Neural progenitor cell (in vitro differentiated cells): ENCODE results near the gene CRYGN. TPM values are rescaled to one million over a fixed set of nuclear protein-coding genes. Genes with fewer than 3 reads are reported as not detected.
A peak's percentile ranks its signal among the peaks of the same experiment; 100 is the strongest.

Experiments
- DNase-seq: peaks from one replicate; pipeline ENCODE4 v3.0.0-alpha.2; 2016; ENCODE audit warnings: low spot score
- H2AFZ ChIP-seq: fragments of 200-600 bp; sonication (generic); replicated peaks from 2 replicates; pipeline ENCODE4 v1.6.1; 2016; ENCODE audit warnings: antibody characterized with exemption
- H3F3A ChIP-seq: fragments of 200-600 bp; sonication (generic); 2 replicates; pipeline ENCODE4 v1.6.1; 2016; ENCODE audit warnings: antibody characterized with exemption, low read depth
- H3K27ac ChIP-seq: fragments of 200-600 bp; sonication (generic); 2 replicates; pipeline ENCODE4 v1.5.1; 2016; ENCODE audit warnings: mild to moderate bottlenecking
- H3K27me3 ChIP-seq: fragments of 200-600 bp; sonication (generic); 2 replicates; pipeline ENCODE4 v1.6.1; 2016; ENCODE audit warnings: mild to moderate bottlenecking, moderate library complexity
- H3K36me3 ChIP-seq: fragments of 200-600 bp; sonication (generic); 2 replicates; pipeline ENCODE4 v1.5.1; 2016
- H3K4me1 ChIP-seq: fragments of 200-600 bp; sonication (generic); 2 replicates; pipeline ENCODE4 v1.6.1; 2016; ENCODE audit warnings: mixed run types
- H3K4me2 ChIP-seq: fragments of 200-600 bp; sonication (generic); 2 replicates; pipeline ENCODE4 v1.6.1; 2016
- H3K4me3 ChIP-seq: fragments of 200-600 bp; sonication (generic); 2 replicates; pipeline ENCODE4 v1.5.1; 2016
- H3K79me2 ChIP-seq: fragments of 200-600 bp; sonication (generic); 2 replicates; pipeline ENCODE4 v1.6.1; 2016; ENCODE audit warnings: low read depth
- H3K9ac ChIP-seq: fragments of 200-600 bp; sonication (generic); 2 replicates; pipeline ENCODE4 v1.6.1; 2016
- H3K9me3 ChIP-seq: fragments of 200-600 bp; sonication (generic); 2 replicates; pipeline ENCODE4 v1.5.1; 2016; ENCODE audit warnings: low read depth
- H4K20me1 ChIP-seq: fragments of 200-600 bp; sonication (generic); 2 replicates; pipeline ENCODE4 v1.6.1; 2016; ENCODE audit warnings: low read depth
- H3K27ac Mint-ChIP-seq: 3 replicates; pipeline ENCODE4 v1.8.0; 2021; ENCODE audit warnings: mixed read lengths
- H3K27me3 Mint-ChIP-seq: 2 replicates; pipeline ENCODE4 v1.8.0; 2022; ENCODE audit warnings: low read depth, mild to moderate bottlenecking, inconsistent platforms, moderate library complexity, mixed read lengths; ENCODE audit not compliant: insufficient read depth
- H3K36me3 Mint-ChIP-seq: 3 replicates; pipeline ENCODE4 v1.8.0; 2021; ENCODE audit warnings: mixed read lengths
- H3K4me1 Mint-ChIP-seq: 3 replicates; pipeline ENCODE4 v1.8.0; 2021; ENCODE audit warnings: mixed read lengths
- H3K4me3 Mint-ChIP-seq: 3 replicates; pipeline ENCODE4 v1.8.0; 2021; ENCODE audit warnings: mild to moderate bottlenecking, moderate library complexity, mixed read lengths
- H3K9me3 Mint-ChIP-seq: 3 replicates; pipeline ENCODE4 v1.8.0; 2020; ENCODE audit warnings: mixed read lengths
- CTCF ChIP-seq: fragments of 200-600 bp; sonication (generic); IDR thresholded peaks from 2 replicates; pipeline ENCODE4 v1.5.1; 2017; ENCODE audit warnings: antibody characterized with exemption, mild to moderate bottlenecking
- EZH2 ChIP-seq: fragments of 200-600 bp; sonication (generic); IDR thresholded peaks from 2 replicates; pipeline ENCODE4 v1.6.1; 2017; ENCODE audit warnings: antibody characterized with exemption, mild to moderate bottlenecking, moderate library complexity
- EZH2phosphoT487 ChIP-seq: fragments of 200-600 bp; sonication (generic); IDR thresholded peaks from 2 replicates; pipeline ENCODE4 v1.6.1; 2017; ENCODE audit warnings: antibody characterized with exemption
- total RNA-seq: library from RNA; depleted of rRNA; stranded (reverse); fragments of >200 nt; gene quantifications from 2 replicates; pipeline ENCODE4 v1.2.3, GENCODE V29; 2015; ENCODE audit warnings: low replicate concordance

Gene CRYGN
- total RNA-seq, 1 donor from 2014 or later: not detected

GRCh38 chr7:151402029-151402835 lies 37.7 kb downstream of the CRYGN start:
- H3K4me3 Mint-ChIP-seq: no peak overlapping the region

GRCh38 chr7:151400626-151401315 lies 39.2 kb downstream of the CRYGN start:
- peak overlapping the region; percentile 51 for H3K27ac Mint-ChIP-seq
- peaks cover 21% of the 10 kb centered on the region for H3K4me1 ChIP-seq
- H3K4me2 ChIP-seq: no peak overlapping the region
- H3K27me3 ChIP-seq: no peaks in the 10 kb centered on the region
- H2AFZ ChIP-seq: no peak overlapping the region
- H3K4me1 Mint-ChIP-seq: peaks cover 20% of the 10 kb centered on the region
- peaks cover 9% of the 10 kb centered on the region for H3K27me3 Mint-ChIP-seq
- no peaks in the 10 kb centered on the region for H3K9me3 Mint-ChIP-seq
- H3K9me3 ChIP-seq: no peaks in the 10 kb centered on the region
- H3K27ac ChIP-seq: no peak overlapping the region
- H3K9ac ChIP-seq: no peak overlapping the region
- peaks cover 6% of the 10 kb centered on the region for H3K36me3 Mint-ChIP-seq
- peak; percentile 45 for DNase-seq
- H3K4me3 Mint-ChIP-seq: no peak overlapping the region
- H3K36me3 ChIP-seq: no peaks in the 10 kb centered on the region
- H3F3A ChIP-seq: peaks cover 15% of the 10 kb centered on the region
- H3K4me3 ChIP-seq: no peak overlapping the region
- H3K79me2 ChIP-seq: no peaks in the 10 kb centered on the region
- no peak for TF ChIP-seq EZH2phosphoT487
- no peak for TF ChIP-seq EZH2
- TF ChIP-seq CTCF: no peak
- peaks cover 9% of the 10 kb centered on the region for H4K20me1 ChIP-seq

More at GRCh38 chr7:151402029-151402835, 37.7 kb downstream of the CRYGN start:
- Mint-ChIP-seq H3K4me1 (peaks cover 20% of the 10 kb centered on the region), H3K36me3 (peaks cover 9% of the 10 kb centered on the region), H3K9me3 (no peaks in the 10 kb centered on the region), H3K27me3 (peaks cover 12% of the 10 kb centered on the region), H3K27ac (no peak overlapping the region)
- Histone ChIP-seq H3K4me3 (no peak overlapping the region), H3K27me3 (no peaks in the 10 kb centered on the region), H3K79me2 (no peaks in the 10 kb centered on the region), H3K4me1 (peaks cover 21% of the 10 kb centered on the region), H2AFZ (no peak overlapping the region), H3K36me3 (no peaks in the 10 kb centered on the region), H3F3A (peaks cover 15% of the 10 kb centered on the region), H3K4me2 (no peak overlapping the region), H3K27ac (no peak overlapping the region), H4K20me1 (peaks cover 9% of the 10 kb centered on the region), H3K9ac (no peak overlapping the region), H3K9me3 (no peaks in the 10 kb centered on the region)
- no peak for DNase-seq
- TF ChIP-seq EZH2: no peak
- TF ChIP-seq EZH2phosphoT487: no peak
- no peak for TF ChIP-seq CTCF

GRCh38 chr7:151399906-151400305 lies 40.0 kb downstream of the CRYGN start:
- H3K27ac Mint-ChIP-seq: no peak overlapping the region
- DNase-seq: no peak
- no peak for TF ChIP-seq CTCF
- TF ChIP-seq EZH2phosphoT487: no peak
- TF ChIP-seq EZH2: no peak

More at GRCh38 chr7:151399906-151400305, 40.0 kb downstream of the CRYGN start:
- H3K9me3 ChIP-seq: no peaks in the 10 kb centered on the region
- H3K4me3 Mint-ChIP-seq: peak overlapping the region; percentile 33
- H3K36me3 ChIP-seq: no peaks in the 10 kb centered on the region
- no peak overlapping the region for H3K4me3 ChIP-seq
- no peak overlapping the region for H3K4me2 ChIP-seq
- peaks cover 15% of the 10 kb centered on the region for H3F3A ChIP-seq
- H3K4me1 ChIP-seq: peaks cover 26% of the 10 kb centered on the region
- no peak overlapping the region for H2AFZ ChIP-seq
- H3K79me2 ChIP-seq: no peaks in the 10 kb centered on the region
- H3K27me3 ChIP-seq: no peaks in the 10 kb centered on the region
- H3K4me1 Mint-ChIP-seq: peaks cover 26% of the 10 kb centered on the region
- H3K36me3 Mint-ChIP-seq: peaks cover 4% of the 10 kb centered on the region
- H3K9me3 Mint-ChIP-seq: no peaks in the 10 kb centered on the region
- no peak overlapping the region for H3K27ac ChIP-seq
- H3K27me3 Mint-ChIP-seq: peaks cover 9% of the 10 kb centered on the region
- H4K20me1 ChIP-seq: peaks cover 2% of the 10 kb centered on the region
- no peak overlapping the region for H3K9ac ChIP-seq
